T-cell (primary cell): Measurements from ENCODE around the gene LRRC9. TPM values are rescaled to one million over a fixed set of nuclear protein-coding genes. Genes with fewer than 3 reads are reported as not detected.
"Not testable (repeated sequence)": the region's sequence is repeated elsewhere in the genome, so short reads cannot be mapped to it uniquely, and the experiment has no call there.

Source experiments
- ATAC-seq, 4 experiments: fragments of 200-7000 bp in 3 of 4; fragments of 150-1000 bp in 1 of 4; cut with Tn5 transposase; replicated peaks in 1 of 4; 1 replicate in 3 of 4; 2 replicates in 1 of 4; pipeline ENCODE4 v1.10.0; 2021; ENCODE audit warnings: moderate library complexity in 3 of 4, mild to moderate bottlenecking in 2 of 4, moderate number of reproducible peaks in 1 of 4
- CTCF ChIA-PET, 2 donors: fragments of 300-600 bp; sonication (Branson Sonifier 250); formaldehyde crosslinking; loops; one replicate each; lab custom pipeline; 2022; ENCODE audit warnings: antibody characterized with exemption in 2 of 2; lab: Charles Lee
- POLR2A ChIA-PET, 2 donors: fragments of 300-600 bp; sonication (Branson Sonifier 250); formaldehyde crosslinking; loops; one replicate each; lab custom pipeline; 2022; ENCODE audit warnings: antibody characterized with exemption in 2 of 2; lab: Charles Lee
- DNase-seq, 35 experiments: peaks; one replicate each; pipeline versions ENCODE4 v3.0.0 to v3.0.0-alpha.2; 2013 to 2023
- H3K27ac ChIP-seq: one replicate; pipeline ENCODE4 v1.5.1; 2013; ENCODE audit warnings: low read length
- H3K27me3 ChIP-seq, 2 experiments: replicated peaks in 1 of 2; 1 replicate in 1 of 2; 2 replicates in 1 of 2; pipeline versions ENCODE4 v1.6.1 to v1.7.0; 2013; ENCODE audit warnings: low read length in 1 of 2, mixed read lengths in 1 of 2; ENCODE audit not compliant: control insufficient read depth in 2 of 2, insufficient read depth in 2 of 2; ENCODE audit errors: extremely low read depth in 1 of 2
- H3K36me3 ChIP-seq, 2 donors: 1 replicate in 1 of 2; 2 replicates in 1 of 2; pipeline versions ENCODE4 v1.6.1 to v1.7.0; 2013; ENCODE audit warnings: low read length in 1 of 2; ENCODE audit not compliant: control insufficient read depth in 2 of 2, insufficient read depth in 1 of 2; ENCODE audit errors: extremely low read depth in 1 of 2
- H3K4me1 ChIP-seq, 2 experiments: 1 replicate in 1 of 2; 2 replicates in 1 of 2; pipeline versions ENCODE4 v1.6.1 to v1.7.0; 2013; ENCODE audit warnings: low read length in 2 of 2, mixed read lengths in 1 of 2; ENCODE audit not compliant: insufficient read depth in 2 of 2, control insufficient read depth in 1 of 2; ENCODE audit errors: extremely low read depth in 1 of 2
- H3K4me3 ChIP-seq, 2 donors: 1 replicate in 1 of 2; 2 replicates in 1 of 2; pipeline versions ENCODE4 v1.5.1 to v1.7.0; 2013; ENCODE audit warnings: mild to moderate bottlenecking in 2 of 2, low read length in 1 of 2, moderate library complexity in 1 of 2; ENCODE audit not compliant: control insufficient read depth in 1 of 2; ENCODE audit errors: extremely low read depth in 1 of 2
- H3K9me3 ChIP-seq: 2 replicates; pipeline ENCODE4 v1.7.0; 2013
- H3K27ac Mint-ChIP-seq, 2 donors: one replicate each; pipeline ENCODE4 v1.8.0; 2020 to 2021; ENCODE audit warnings: mild to moderate bottlenecking in 2 of 2, mixed read lengths in 2 of 2
- H3K27me3 Mint-ChIP-seq, 2 donors: one replicate each; pipeline ENCODE4 v1.8.0; 2021 to 2022; ENCODE audit warnings: mixed read lengths in 2 of 2
- H3K36me3 Mint-ChIP-seq: one replicate; pipeline ENCODE4 v1.8.0; 2021; ENCODE audit warnings: mixed read lengths
- H3K4me1 Mint-ChIP-seq, 3 donors: one replicate each; pipeline ENCODE4 v1.8.0; 2020 to 2022; ENCODE audit warnings: mixed read lengths in 3 of 3, mild to moderate bottlenecking in 1 of 3
- H3K4me3 Mint-ChIP-seq, 3 donors: one replicate each; pipeline ENCODE4 v1.8.0; 2020 to 2022; ENCODE audit warnings: mild to moderate bottlenecking in 3 of 3, mixed read lengths in 3 of 3, moderate library complexity in 3 of 3
- H3K9me3 Mint-ChIP-seq, 3 donors: one replicate each; pipeline ENCODE4 v1.8.0; 2020 to 2022; ENCODE audit warnings: mixed read lengths in 3 of 3
- WGBS: methylation state at CpG from one replicate; pipeline ENCODE4 v1.1.5; 2013; ENCODE audit warnings: missing lambda C conversion rate; ENCODE audit not compliant: insufficient coverage; 5-methylcytosine and 5-hydroxymethylcytosine counted together
- total RNA-seq, 35 experiments: library from RNA in 6 of 35; stranded (reverse) in 6 of 35; fragments of 120-200 nt in 1 of 35; gene quantifications; one replicate each; pipeline versions ENCODE4 v1.2.1 to v1.2.4 and lab custom pipeline; 2013 to 2026

The LRRC9 gene
- total RNA-seq, 5 donors from 2014 or later (not counting 1 experiment from before 2014, with no cell fraction given), result not detected

DNA sequence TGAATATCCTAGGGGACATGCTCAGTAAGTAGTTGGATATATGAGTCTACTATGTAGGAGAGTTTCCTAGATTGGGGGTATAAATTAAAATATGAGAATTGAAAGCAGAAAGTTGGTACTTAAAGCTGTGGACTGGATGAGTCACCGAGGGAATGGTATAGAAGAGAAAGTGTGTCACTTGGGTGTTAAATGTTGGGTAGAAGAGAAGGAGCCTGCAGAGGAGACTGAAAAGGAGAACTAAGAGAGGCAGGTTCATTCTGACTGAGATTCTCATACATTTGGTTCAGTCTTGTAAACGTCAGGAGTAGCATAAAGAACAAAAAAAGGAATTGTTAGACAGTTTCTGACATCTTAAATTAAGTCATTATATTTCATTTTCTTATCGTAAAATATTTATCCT lies 19.9 kb downstream of the LRRC9 start:
- no peaks in the 10 kb centered on the region for H3K4me1 Mint-ChIP-seq
- H3K4me3 ChIP-seq, result no peak overlapping the region
- no peak overlapping the region for H3K27ac ChIP-seq
- H3K36me3 Mint-ChIP-seq, result no peaks in the 10 kb centered on the region
- ChIA-PET CTCF (no interaction called here), POLR2A (no interaction called here)
- H3K9me3 Mint-ChIP-seq, result peaks cover 0 to 5% (median 3%) of the 10 kb centered on the region in 3 donors
- DNase-seq (no peak), ATAC-seq (no peak)
- no peaks in the 10 kb centered on the region for H3K27me3 ChIP-seq
- 60% methylated on average over 1 of the region's 3 CpGs for WGBS
- H3K27me3 Mint-ChIP-seq, result peaks cover 7 to 13% of the 10 kb centered on the region in 2 donors
- H3K4me3 Mint-ChIP-seq, result no peak overlapping the region
- no peaks in the 10 kb centered on the region for H3K9me3 ChIP-seq
- H3K27ac Mint-ChIP-seq, result no peak overlapping the region
- H3K36me3 ChIP-seq, result no peaks in the 10 kb centered on the region
- no peaks in the 10 kb centered on the region for H3K4me1 ChIP-seq

GRCh38 chr14:59942296-59942862 lies 22.4 kb downstream of the LRRC9 start:
- H3K27me3 Mint-ChIP-seq, H3K4me3 Mint-ChIP-seq, ATAC-seq, DNase-seq, H3K4me1 Mint-ChIP-seq, H3K4me3 ChIP-seq, H3K27ac Mint-ChIP-seq, H3K9me3 ChIP-seq, H3K36me3 ChIP-seq, H3K9me3 Mint-ChIP-seq, CTCF ChIA-PET, H3K4me1 ChIP-seq, H3K27me3 ChIP-seq, H3K27ac ChIP-seq, H3K36me3 Mint-ChIP-seq, POLR2A ChIA-PET: not testable (repeated sequence)
- 90% methylated on average over 3 of the region's 10 CpGs for WGBS

GRCh38 chr14:59944909-59945308 lies 25.0 kb downstream of the LRRC9 start:
- POLR2A ChIA-PET, result interaction anchor here in 1 of 2 donors (0.6 to 0.9 kb wide), 2 partner anchors 214 to 322 kb away, joined by 3 to 4 read pairs; no protein-coding TSS in a partner anchor

DNA sequence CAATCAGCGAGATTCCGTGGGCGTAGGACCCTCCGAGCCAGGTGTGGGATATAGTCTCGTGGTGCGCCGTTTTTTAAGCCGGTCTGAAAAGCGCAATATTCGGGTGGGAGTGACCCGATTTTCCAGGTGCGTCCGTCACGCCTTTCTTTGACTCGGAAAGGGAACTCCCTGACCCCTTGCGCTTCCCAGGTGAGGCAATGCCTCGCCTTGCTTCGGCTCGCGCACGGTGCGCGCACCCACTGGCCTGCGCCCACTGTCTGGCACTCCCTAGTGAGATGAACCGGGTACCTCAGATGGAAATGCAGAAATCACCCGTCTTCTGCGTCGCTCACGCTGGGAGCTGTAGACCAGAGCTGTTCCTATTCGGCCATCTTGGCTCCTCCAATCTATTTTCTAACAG lies 32.2 kb downstream of the LRRC9 start:
- H3K36me3 ChIP-seq, POLR2A ChIA-PET, H3K9me3 ChIP-seq, H3K36me3 Mint-ChIP-seq, H3K27me3 ChIP-seq, ATAC-seq, H3K4me1 ChIP-seq, DNase-seq, H3K27ac ChIP-seq, H3K4me3 ChIP-seq, H3K27ac Mint-ChIP-seq, H3K4me1 Mint-ChIP-seq, CTCF ChIA-PET, H3K4me3 Mint-ChIP-seq: not testable (repeated sequence)
- no CpG with 5 or more reads among the region's 30 CpGs for WGBS
- H3K9me3 Mint-ChIP-seq, result peaks cover 5 to 20% (median 18%) of the 10 kb centered on the region in 3 donors
- H3K27me3 Mint-ChIP-seq, result peaks cover 12 to 27% of the 10 kb centered on the region in 2 donors

More at GRCh38 chr14:59944909-59945308, 25.0 kb downstream of the LRRC9 start:
- Mint-ChIP-seq H3K4me1 (no peaks in the 10 kb centered on the region), H3K4me3 (no peak overlapping the region), H3K27ac (no peak overlapping the region), H3K36me3 (no peaks in the 10 kb centered on the region), H3K27me3 (peaks cover 5 to 8% of the 10 kb centered on the region in 2 donors), H3K9me3 (peaks cover 0 to 5% (median 3%) of the 10 kb centered on the region in 3 donors)
- no peaks in the 10 kb centered on the region for H3K9me3 ChIP-seq
- no peaks in the 10 kb centered on the region for H3K4me1 ChIP-seq
- no peaks in the 10 kb centered on the region for H3K27me3 ChIP-seq
- ATAC-seq (no peak), DNase-seq (no peak)
- H3K27ac ChIP-seq, result no peak overlapping the region
- CTCF ChIA-PET, result interaction anchor here (0.6 to 0.7 kb wide), 4 partner anchors 17 to 1587 kb away, joined by 3 to 9 read pairs (median 3); no protein-coding TSS in a partner anchor
- H3K4me3 ChIP-seq, result no peak overlapping the region
- no peaks in the 10 kb centered on the region for H3K36me3 ChIP-seq

GRCh38 chr14:59957890-59958289 lies 37.9 kb downstream of the LRRC9 start:
- Mint-ChIP-seq H3K9me3 (peaks cover 5 to 21% (median 17%) of the 10 kb centered on the region in 3 donors), H3K27me3 (peaks cover 27% of the 10 kb centered on the region in 2 donors)
- H3K27ac Mint-ChIP-seq, H3K36me3 Mint-ChIP-seq, H3K9me3 ChIP-seq, CTCF ChIA-PET, H3K4me3 Mint-ChIP-seq, H3K4me1 Mint-ChIP-seq, POLR2A ChIA-PET, DNase-seq, H3K36me3 ChIP-seq, H3K4me1 ChIP-seq, ATAC-seq, H3K4me3 ChIP-seq, H3K27ac ChIP-seq: not testable (repeated sequence)
- H3K27me3 ChIP-seq, result peaks cover 0 to 12% of the 10 kb centered on the region in 2 experiments
- WGBS, result 81% methylated on average over 3 of the region's 4 CpGs

- 71% methylated on average over 2 of the region's 3 CpGs for WGBS
- Histone ChIP-seq H3K4me1 (peaks cover 5 to 10% of the 10 kb centered on the region in 2 experiments), H3K27me3 (peaks cover 0 to 12% of the 10 kb centered on the region in 2 experiments), H3K4me3 (no peak overlapping the region), H3K9me3 (no peaks in the 10 kb centered on the region), H3K36me3 (no peaks in the 10 kb centered on the region), H3K27ac (no peak overlapping the region)
- ChIA-PET CTCF (no interaction called here), POLR2A (no interaction called here)
- DNase-seq (no peak), ATAC-seq (no peak)
- Mint-ChIP-seq H3K27me3 (peaks cover 20 to 27% of the 10 kb centered on the region in 2 donors), H3K4me1 (peaks cover 5 to 9% (median 6%) of the 10 kb centered on the region in 3 donors), H3K4me3 (no peak overlapping the region), H3K36me3 (peaks cover 4% of the 10 kb centered on the region), H3K27ac (no peak overlapping the region), H3K9me3 (peaks cover 0 to 17% (median 11%) of the 10 kb centered on the region in 3 donors)
Observed at GRCh38 chr14:59959668-59960067, 39.7 kb downstream of the LRRC9 start.
